Heart right ventricle (tissue), 16 donors: ENCODE measurements around the gene CELF4. TPM values are rescaled to one million over a fixed set of nuclear protein-coding genes. Genes with fewer than 3 reads are reported as not detected.

Source experiments
- ATAC-seq, 8 donors: fragments of 200-7000 bp; cut with Tn5 transposase; one replicate each; pipeline ENCODE4 v1.9.1; 2020; ENCODE audit warnings: mild to moderate bottlenecking in 8 of 8, moderate library complexity in 8 of 8, moderate number of reproducible peaks in 1 of 8
- DNase-seq, 2 donors: peaks; one replicate each; pipeline ENCODE4 v3.0.0-alpha.2; 2020
- H3K27ac ChIP-seq, 10 donors: fragments of 200-600 bp; sonication (generic) in 2 of 10; one replicate each; pipeline versions ENCODE4 v1.5.0 to v1.8.0; 2020 to 2022; ENCODE audit warnings: mild to moderate bottlenecking in 3 of 10
- H3K27me3 ChIP-seq, 7 donors: fragments of 200-600 bp; one replicate each; pipeline ENCODE4 v1.8.0; 2021 to 2022; ENCODE audit warnings: mild to moderate bottlenecking in 2 of 7
- H3K36me3 ChIP-seq, 9 donors: fragments of 200-600 bp; sonication (generic) in 1 of 9; one replicate each; pipeline versions ENCODE4 v1.5.0 to v1.8.0; 2020 to 2022; ENCODE audit warnings: mild to moderate bottlenecking in 2 of 9
- H3K4me1 ChIP-seq, 9 donors: fragments of 200-600 bp; sonication (generic) in 1 of 9; one replicate each; pipeline versions ENCODE4 v1.5.0 to v1.8.0; 2020 to 2022; ENCODE audit warnings: mild to moderate bottlenecking in 4 of 9
- H3K4me3 ChIP-seq, 10 donors: fragments of 200-600 bp; sonication (generic) in 2 of 10; one replicate each; pipeline versions ENCODE4 v1.5.0 to v1.8.0; 2020 to 2022; ENCODE audit warnings: mild to moderate bottlenecking in 7 of 10, moderate library complexity in 2 of 10
- H3K9me3 ChIP-seq, 11 donors: fragments of 200-600 bp in 10 of 11; sonication (generic) in 2 of 11; one replicate each; pipeline versions ENCODE4 v1.5.0 to v1.8.0; 2013 to 2022; ENCODE audit warnings: mild to moderate bottlenecking in 2 of 11, control low read depth in 1 of 11, moderate library complexity in 1 of 11
- WGBS, 2 donors: extraction: QIAGEN DNeasy Blood & Tissue Kit; methylation state at CpG; one replicate each; pipeline ENCODE4 v1.1.7; 2013; ENCODE audit warnings: inconsistent platforms in 1 of 2; 5-methylcytosine and 5-hydroxymethylcytosine counted together
- intact Hi-C, 10 donors: fragments of 100-400 bp; cut with DNase I; formaldehyde crosslinking; loops; one replicate each; pipeline versions ENCODE4 v1.11.1 to v1.14.2; 2022
- polyA plus RNA-seq, 2 donors: library from polyadenylated mRNA; stranded (reverse); fragments of 200-250 nt; gene quantifications; one replicate each; pipeline ENCODE4 v1.2.3, GENCODE V29; 2013
- total RNA-seq, 10 donors: library from RNA; stranded (reverse); fragmentation: NEBNext Ultra II Directional in 3 of 10; extraction: Animal tissue kit (Norgen Biotek cat#: 25700) in 3 of 10; gene quantifications; one replicate each; pipeline versions ENCODE4 v1.2.1 to v1.2.4, GENCODE V29; 2021 to 2023
- TF ChIP-seq, protein P1 (sequence below), 9 donors: fragments of 200-600 bp; sonication (generic) in 2 of 9; IDR thresholded peaks; one replicate each; pipeline versions ENCODE4 v1.5.0 to v1.8.0; 2021 to 2022; ENCODE audit warnings: antibody characterized with exemption in 9 of 9, mild to moderate bottlenecking in 5 of 9, moderate library complexity in 1 of 9
- donor health status: Arrhythmogenic right ventricular cardiomyopathy.
- donor health status: ischemic (EF 13 %, LVEDD 7.1; RV severe dilation, severe dysfunction).
- donor health status: healthy with polysubstance abuse.
- donor health status: DM: no; HTN: yes; CAD: no.
- donor health status: DM: no; HTN: no; CAD: no.
- donor health status: ischemic (EF 25% LVEDD 6.9; RV normal size, moderate dysfunction).
- donor health status: ischemic (EF 25% LVEDD 5.7; RV mildly dilated, moderate dysfunction).
- donor health status: healthy.
- donor health status: DM: yes; HTN: yes; CAD: no.
- donor health status: Ischemic cardiomyopathy.
- donor health status: ischemic (EF 35%, LVEDD 5.7; RV mildly dilated, moderate dysfunction).
- donor health status: nonischemic (EF 11% LVEDD 7.7; RV severe dilation, severe dysfunction).
- donor health status: DM: yes; HTN: yes; CAD: no.
- donor health status: PGD.
- donor health status: ischemic (EF 29% LVEDD 5.4; RV normal size, mild dysfunction).
- donor health status: nonischemic (EF 23%, LVEDD 6.1; RV moderate dilation, normal function).

The CELF4 gene
- total and polyA plus RNA-seq, 12 donors = 0.07 to 1.2 (median 0.31) TPM; not detected in 1

GRCh38 chr18:37489011-37489410 lies 76.6 kb downstream of the CELF4 start:
- no peaks in the 10 kb centered on the region for H3K36me3 ChIP-seq
- TF ChIP-seq, protein P1, sequence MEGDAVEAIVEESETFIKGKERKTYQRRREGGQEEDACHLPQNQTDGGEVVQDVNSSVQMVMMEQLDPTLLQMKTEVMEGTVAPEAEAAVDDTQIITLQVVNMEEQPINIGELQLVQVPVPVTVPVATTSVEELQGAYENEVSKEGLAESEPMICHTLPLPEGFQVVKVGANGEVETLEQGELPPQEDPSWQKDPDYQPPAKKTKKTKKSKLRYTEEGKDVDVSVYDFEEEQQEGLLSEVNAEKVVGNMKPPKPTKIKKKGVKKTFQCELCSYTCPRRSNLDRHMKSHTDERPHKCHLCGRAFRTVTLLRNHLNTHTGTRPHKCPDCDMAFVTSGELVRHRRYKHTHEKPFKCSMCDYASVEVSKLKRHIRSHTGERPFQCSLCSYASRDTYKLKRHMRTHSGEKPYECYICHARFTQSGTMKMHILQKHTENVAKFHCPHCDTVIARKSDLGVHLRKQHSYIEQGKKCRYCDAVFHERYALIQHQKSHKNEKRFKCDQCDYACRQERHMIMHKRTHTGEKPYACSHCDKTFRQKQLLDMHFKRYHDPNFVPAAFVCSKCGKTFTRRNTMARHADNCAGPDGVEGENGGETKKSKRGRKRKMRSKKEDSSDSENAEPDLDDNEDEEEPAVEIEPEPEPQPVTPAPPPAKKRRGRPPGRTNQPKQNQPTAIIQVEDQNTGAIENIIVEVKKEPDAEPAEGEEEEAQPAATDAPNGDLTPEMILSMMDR (IDR thresholded peaks at IDR 0.05) = no peak
- H3K4me3 ChIP-seq = no peak overlapping the region
- H3K27ac ChIP-seq = no peak overlapping the region
- intact Hi-C loops = loop anchor here in 1 of 10 donors (10.0 kb wide), 1 partner anchor 46 kb away; no protein-coding TSS in a partner anchor
- H3K27me3 ChIP-seq = peaks cover 7 to 93% (median 65%) of the 10 kb centered on the region in 7 donors
- ATAC-seq (no peak), DNase-seq (no peak)
- H3K4me1 ChIP-seq = peaks cover 0 to 7% (median 0%) of the 10 kb centered on the region in 9 donors
- 75 to 80% methylated on average over 9 of the region's 9 CpGs for WGBS, 2 donors
- no peaks in the 10 kb centered on the region for H3K9me3 ChIP-seq

- ATAC-seq = peak in 5 of 8 donors; percentile 23 to 64 (median 48)
- H3K27me3 ChIP-seq = peaks cover 7 to 87% (median 79%) of the 10 kb centered on the region in 7 donors
- no peak overlapping the region for H3K27ac ChIP-seq
- peaks cover 0 to 7% (median 0%) of the 10 kb centered on the region in 9 donors for H3K4me1 ChIP-seq
- H3K36me3 ChIP-seq = no peaks in the 10 kb centered on the region
- WGBS, 2 donors = 3 to 4% methylated on average over 13 of the region's 13 CpGs
- intact Hi-C loops = loop anchor here in 1 of 10 donors (10.0 kb wide), 1 partner anchor 47 kb away; no protein-coding TSS in a partner anchor
- TF ChIP-seq, protein P1 (IDR thresholded peaks at IDR 0.05) = no peak
- H3K4me3 ChIP-seq = no peak overlapping the region
- H3K9me3 ChIP-seq = no peaks in the 10 kb centered on the region
- peak in 1 of 2 donors; percentile 6 for DNase-seq
Measured at GRCh38 chr18:37487400-37487867, 78.2 kb downstream of the CELF4 start.

DNA sequence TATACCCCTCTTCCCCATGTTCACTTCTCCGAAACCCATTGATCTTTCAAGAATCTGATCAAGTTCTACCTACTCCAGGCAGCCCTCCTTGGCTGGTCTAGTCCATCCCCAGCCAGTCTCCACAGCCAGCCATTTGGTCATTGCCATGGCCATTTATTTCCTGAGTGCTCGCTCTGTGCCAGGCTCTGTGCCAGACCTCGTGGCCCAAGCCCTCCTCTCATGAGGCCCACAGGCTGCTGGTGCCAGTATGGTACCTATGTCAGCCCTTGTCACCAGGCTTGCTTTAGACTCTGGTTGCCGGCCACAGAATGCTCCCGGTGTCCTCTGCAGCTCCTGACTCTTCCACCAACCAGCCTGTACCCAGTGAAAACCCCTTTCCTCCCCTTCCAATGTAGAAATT lies 78.8 kb downstream of the CELF4 start:
- TF ChIP-seq, protein P1 (IDR thresholded peaks at IDR 0.05) = no peak
- Histone ChIP-seq H3K4me1 (peaks cover 0 to 7% (median 0%) of the 10 kb centered on the region in 9 donors), H3K27ac (no peak overlapping the region), H3K27me3 (peaks cover 7 to 83% (median 82%) of the 10 kb centered on the region in 7 donors), H3K9me3 (no peaks in the 10 kb centered on the region), H3K4me3 (no peak overlapping the region), H3K36me3 (no peaks in the 10 kb centered on the region)
- intact Hi-C loops = loop anchor here in 1 of 10 donors (10.0 kb wide), 1 partner anchor 48 kb away; no protein-coding TSS in a partner anchor
- DNase-seq (no peak), ATAC-seq (no peak)
- WGBS, 2 donors = 73 to 75% methylated on average over 5 of the region's 5 CpGs

DNA sequence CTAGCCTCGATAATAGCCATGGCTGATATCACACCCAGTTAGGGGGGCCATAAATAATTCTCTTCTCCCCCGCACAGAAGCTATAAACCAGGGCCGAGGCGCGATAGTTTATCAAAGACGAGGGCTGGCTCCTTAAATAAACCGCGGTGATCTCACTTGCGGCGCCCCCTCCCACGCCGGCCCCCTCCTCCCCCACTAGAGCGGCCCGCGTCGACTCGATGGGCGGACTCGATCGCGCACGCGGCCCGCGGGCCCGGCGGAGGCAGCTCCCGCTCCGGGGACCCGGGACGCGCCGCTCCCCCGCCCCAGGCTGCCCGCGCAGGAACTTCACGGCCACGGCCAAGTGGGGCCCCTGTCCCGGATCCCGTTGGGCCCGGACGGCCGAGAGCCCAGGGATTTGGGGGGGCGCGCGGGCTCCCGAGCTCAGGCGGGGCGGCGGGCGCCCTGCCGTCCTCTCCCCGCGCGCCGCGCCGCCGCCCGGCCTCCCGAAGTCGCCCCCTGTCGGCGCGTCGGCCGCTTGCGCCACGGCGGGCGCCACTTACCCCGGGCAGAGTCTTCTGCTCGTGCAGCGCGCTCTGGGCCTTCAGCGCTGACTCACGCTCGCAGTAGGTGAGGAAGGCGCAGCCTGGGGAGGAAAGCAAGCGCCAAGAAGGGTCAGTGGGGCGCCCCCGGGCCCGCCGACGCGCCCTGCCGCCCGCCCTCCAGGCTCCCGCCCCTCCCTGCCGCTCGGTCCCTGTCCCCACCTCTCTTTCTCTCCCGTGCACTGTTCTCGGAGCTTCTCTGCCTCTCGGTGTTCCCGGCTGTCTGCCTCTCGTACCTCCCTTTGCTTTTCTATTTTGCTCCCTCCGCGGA lies 80.4 kb downstream of the CELF4 start:
- ATAC-seq (peak in 1 of 8 donors; percentile 57), DNase-seq (no peak)
- H3K9me3 ChIP-seq = no peaks in the 10 kb centered on the region
- no peak overlapping the region for H3K27ac ChIP-seq
- H3K4me1 ChIP-seq = peaks cover 0 to 7% (median 0%) of the 10 kb centered on the region in 9 donors
- peaks cover 7 to 76% (median 70%) of the 10 kb centered on the region in 7 donors for H3K27me3 ChIP-seq
- peak overlapping the region in 3 of 10 donors; percentile 14 to 28 (median 18) for H3K4me3 ChIP-seq
- TF ChIP-seq, protein P1 (IDR thresholded peaks at IDR 0.05) = peak in 6 of 9 donors; percentile 14 to 41 (median 32)
- intact Hi-C loops = loop anchor here in 1 of 10 donors (10.0 kb wide), 1 partner anchor 50 kb away; no protein-coding TSS in a partner anchor
- no peaks in the 10 kb centered on the region for H3K36me3 ChIP-seq
- WGBS, 2 donors = 1 to 3% methylated on average over 85 to 97 of the region's 98 CpGs
